A172 (cell line): Measurements from ENCODE around the gene PCDHA6. TPM values are rescaled to one million over a fixed set of nuclear protein-coding genes. Genes with fewer than 3 reads are reported as not detected.
A peak's percentile ranks its signal among the peaks of the same experiment; 100 is the strongest.
"Not testable (repeated sequence)": the region's sequence is repeated elsewhere in the genome, so short reads cannot be mapped to it uniquely, and the experiment has no call there.

Experiments
- DNase-seq: peaks from one replicate; pipeline ENCODE4 v3.0.0-alpha.2; 2015; ENCODE audit warnings: low spot score
- total RNA-seq: library from RNA; depleted of rRNA; stranded (reverse); fragments of >200 nt; shearing (Covaris generic); gene quantifications from 2 replicates; pipeline ENCODE4 v1.2.3, GENCODE V29; 2014

Gene PCDHA6
- total RNA-seq, 1 experiment from 2014 or later: 0.43 TPM

DNA sequence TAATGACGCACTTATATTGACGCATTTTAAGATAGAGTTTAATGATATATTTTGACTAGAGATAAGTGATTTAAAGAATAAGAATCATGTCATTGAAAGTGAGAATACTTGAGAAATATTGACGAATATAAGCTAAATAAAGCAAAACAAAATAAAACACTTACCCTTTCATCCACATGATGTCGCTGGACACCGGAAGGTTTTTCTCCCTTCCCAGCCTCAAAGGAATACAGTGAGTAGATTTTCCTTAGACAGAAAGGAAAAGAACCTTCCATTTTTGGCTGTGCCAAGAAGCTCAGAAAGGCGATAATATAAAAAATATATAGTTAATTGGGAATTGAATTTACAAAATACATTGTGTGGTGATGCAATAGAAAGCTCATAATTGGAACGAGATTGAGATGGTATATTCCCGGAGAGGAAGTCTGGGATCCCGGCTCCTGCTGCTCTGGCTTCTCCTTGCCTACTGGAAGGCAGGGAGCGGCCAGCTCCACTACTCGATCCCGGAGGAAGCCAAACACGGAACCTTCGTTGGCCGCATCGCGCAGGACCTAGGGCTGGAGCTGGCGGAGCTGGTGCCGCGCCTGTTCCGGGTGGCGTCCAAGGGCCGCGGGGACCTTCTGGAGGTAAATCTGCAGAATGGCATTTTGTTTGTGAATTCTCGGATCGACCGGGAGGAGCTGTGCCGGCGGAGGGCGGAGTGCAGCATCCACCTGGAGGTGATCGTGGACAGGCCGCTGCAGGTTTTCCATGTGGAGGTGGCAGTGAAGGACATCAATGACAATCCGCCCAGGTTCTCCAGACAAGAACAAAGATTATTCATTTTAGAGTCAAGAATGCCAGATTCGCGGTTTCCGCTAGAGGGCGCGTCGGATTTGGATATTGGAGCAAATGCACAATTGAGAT is 6.1 kb upstream of the PCDHA6 start, which contains the start of gene PCDHA5:
Gene PCDHA5, plus strand, starts transcription at position 239 of the 906 bp plus-strand sequence.
- DNase-seq: no peak

DNA sequence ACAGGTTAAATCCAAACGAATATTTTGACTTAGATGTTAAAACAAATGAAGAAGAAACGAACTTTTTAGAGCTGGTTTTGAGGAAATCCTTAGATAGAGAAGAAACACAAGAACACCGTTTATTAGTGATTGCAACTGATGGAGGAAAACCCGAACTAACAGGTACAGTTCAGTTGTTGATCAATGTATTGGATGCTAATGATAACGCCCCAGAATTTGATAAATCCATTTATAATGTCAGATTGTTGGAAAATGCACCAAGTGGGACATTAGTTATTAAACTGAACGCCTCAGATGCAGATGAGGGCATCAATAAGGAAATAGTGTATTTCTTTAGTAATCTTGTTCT is 5.5 kb upstream of the PCDHA6 start:
- no peak for DNase-seq

DNA sequence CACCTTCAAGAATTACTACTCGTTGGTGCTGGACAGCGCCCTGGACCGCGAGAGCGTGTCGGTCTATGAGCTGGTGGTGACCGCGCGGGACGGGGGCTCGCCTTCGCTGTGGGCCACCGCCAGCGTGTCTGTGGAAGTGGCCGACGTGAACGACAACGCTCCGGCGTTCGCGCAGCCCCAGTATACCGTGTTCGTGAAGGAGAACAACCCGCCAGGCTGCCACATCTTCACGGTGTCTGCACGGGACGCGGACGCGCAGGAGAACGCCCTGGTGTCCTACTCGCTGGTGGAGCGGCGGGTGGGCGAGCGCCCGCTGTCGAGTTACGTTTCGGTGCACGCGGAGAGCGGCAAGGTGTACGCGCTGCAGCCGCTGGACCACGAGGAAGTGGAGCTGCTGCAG is 4.8 kb upstream of the PCDHA6 start:
- not testable (repeated sequence) for DNase-seq

DNA sequence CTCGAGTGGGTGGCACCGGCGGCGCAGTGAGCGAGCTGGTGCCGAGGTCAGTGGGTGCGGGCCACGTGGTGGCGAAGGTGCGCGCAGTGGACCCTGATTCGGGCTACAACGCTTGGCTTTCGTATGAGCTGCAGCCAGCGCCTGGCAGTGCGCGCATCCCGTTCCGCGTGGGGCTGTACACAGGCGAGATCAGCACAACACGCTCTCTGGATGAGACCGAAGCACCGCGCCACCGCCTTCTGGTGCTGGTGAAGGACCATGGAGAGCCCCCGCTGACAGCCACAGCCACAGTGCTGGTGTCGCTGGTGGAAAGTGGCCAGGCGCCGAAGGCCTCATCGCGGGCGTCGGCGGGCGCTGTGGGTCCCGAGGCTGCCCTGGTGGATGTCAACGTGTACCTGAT is 4.3 kb upstream of the PCDHA6 start:
- DNase-seq: no peak

DNA sequence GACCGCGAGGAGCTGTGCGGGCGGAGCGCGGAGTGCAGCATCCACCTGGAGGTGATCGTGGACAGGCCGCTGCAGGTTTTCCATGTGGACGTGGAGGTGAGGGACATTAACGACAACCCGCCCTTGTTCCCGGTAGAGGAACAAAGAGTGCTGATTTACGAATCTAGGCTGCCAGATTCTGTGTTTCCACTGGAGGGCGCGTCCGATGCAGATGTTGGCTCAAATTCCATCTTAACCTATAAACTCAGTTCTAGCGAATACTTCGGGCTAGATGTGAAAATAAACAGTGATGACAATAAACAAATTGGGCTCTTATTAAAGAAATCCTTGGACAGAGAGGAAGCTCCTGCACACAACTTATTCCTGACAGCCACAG is 590 bp downstream of the PCDHA6 start:
- no peak for DNase-seq

DNA sequence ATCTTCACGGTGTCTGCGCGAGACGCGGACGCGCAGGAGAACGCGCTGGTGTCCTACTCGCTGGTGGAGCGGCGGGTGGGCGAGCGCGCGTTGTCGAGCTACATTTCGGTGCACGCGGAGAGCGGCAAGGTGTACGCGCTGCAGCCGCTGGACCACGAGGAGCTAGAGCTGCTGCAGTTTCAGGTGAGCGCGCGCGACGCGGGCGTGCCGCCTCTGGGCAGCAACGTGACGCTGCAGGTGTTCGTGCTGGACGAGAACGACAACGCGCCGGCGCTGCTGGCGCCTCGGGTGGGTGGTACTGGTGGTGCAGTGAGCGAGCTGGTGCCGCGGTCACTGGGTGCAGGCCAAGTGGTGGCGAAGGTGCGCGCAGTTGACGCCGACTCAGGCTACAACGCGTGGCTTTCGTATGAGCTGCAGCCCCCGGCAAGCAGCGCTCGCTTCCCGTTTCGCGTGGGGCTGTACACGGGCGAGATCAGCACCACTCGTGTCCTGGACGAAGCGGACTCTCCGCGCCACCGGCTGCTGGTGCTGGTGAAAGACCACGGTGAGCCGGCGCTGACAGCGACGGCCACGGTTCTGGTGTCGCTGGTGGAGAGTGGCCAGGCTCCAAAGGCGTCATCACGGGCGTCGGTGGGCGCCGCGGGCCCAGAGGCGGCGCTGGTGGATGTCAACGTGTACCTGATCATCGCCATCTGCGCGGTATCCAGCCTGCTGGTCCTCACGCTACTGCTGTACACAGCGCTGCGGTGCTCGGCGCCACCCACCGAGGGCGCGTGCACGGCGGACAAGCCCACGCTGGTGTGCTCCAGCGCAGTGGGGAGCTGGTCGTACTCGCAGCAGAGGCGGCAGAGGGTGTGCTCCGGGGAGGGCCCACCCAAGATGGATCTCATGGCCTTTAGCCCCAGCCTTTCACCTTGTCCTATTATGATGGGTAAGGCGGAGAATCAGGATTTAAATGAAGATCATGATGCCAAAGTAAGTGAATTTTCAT is 2.0 kb downstream of the PCDHA6 start:
- DNase-seq: not testable (repeated sequence)

DNA sequence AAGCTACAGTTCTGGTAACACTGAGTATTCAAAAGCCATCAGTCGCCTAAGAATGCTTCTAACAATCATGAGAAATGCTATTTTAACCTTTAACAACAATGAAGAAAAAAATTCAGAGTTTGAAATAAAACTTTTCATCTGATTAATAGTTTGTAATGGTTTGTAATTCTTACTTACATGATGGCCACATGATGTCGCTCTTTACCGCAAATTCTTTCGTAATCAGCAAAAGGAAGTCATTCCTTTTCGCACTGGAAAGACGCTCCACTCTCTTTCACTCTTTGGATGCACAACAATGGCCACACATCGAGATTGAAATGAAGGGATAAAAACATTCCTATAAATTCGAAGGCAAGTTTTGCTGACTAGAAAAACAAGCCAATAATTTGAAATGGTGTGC is 6.2 kb downstream of the PCDHA6 start, which contains the start of gene PCDHA7:
Gene PCDHA7, plus strand, starts transcription at position 277 of the 400 bp plus-strand sequence. Its CDS starts 115 bp downstream, at position 392.
- peak; percentile 8 for DNase-seq

DNA sequence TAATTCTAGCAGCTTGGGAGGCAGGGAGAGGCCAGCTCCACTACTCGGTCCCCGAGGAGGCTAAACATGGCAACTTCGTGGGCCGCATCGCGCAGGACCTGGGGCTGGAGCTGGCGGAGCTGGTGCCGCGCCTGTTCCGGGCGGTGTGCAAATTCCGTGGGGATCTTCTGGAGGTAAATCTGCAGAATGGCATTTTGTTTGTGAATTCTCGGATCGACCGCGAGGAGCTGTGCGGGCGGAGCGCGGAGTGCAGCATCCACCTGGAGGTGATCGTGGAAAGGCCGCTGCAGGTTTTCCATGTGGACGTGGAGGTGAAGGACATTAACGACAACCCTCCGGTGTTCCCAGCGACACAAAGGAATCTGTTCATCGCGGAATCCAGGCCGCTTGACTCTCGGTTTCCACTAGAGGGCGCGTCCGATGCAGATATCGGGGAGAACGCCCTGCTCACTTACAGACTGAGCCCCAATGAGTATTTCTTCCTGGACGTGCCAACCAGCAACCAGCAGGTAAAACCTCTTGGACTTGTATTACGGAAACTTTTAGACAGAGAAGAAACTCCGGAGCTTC is 6.8 kb downstream of the PCDHA6 start:
- DNase-seq: not testable (repeated sequence)

DNA sequence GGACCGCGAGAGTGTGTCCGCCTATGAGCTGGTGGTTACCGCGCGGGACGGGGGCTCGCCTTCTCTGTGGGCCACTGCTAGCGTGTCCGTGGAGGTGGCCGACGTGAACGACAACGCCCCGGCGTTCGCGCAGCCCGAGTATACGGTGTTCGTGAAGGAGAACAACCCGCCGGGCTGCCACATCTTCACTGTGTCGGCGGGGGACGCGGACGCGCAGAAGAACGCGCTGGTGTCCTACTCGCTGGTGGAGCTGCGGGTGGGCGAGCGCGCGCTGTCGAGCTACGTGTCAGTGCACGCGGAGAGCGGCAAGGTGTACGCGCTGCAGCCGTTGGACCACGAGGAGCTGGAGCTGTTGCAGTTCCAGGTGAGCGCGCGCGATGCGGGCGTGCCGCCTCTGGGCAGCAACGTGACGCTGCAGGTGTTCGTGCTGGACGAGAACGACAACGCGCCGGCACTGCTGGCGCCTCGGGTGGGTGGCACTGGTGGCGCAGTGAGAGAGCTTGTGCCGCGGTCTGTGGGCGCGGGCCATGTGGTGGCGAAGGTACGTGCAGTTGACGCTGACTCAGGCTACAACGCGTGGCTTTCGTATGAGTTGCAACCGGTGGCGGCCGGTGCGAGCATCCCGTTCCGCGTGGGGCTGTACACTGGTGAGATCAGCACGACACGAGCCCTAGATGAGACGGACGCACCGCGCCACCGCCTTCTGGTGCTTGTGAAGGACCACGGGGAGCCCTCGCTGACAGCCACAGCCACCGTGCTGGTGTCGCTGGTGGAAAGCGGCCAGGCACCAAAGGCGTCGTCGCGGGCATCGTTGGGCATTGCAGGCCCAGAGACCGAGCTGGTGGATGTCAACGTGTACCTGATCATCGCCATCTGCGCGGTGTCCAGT is 8.1 kb downstream of the PCDHA6 start:
- DNase-seq: no peak

DNA sequence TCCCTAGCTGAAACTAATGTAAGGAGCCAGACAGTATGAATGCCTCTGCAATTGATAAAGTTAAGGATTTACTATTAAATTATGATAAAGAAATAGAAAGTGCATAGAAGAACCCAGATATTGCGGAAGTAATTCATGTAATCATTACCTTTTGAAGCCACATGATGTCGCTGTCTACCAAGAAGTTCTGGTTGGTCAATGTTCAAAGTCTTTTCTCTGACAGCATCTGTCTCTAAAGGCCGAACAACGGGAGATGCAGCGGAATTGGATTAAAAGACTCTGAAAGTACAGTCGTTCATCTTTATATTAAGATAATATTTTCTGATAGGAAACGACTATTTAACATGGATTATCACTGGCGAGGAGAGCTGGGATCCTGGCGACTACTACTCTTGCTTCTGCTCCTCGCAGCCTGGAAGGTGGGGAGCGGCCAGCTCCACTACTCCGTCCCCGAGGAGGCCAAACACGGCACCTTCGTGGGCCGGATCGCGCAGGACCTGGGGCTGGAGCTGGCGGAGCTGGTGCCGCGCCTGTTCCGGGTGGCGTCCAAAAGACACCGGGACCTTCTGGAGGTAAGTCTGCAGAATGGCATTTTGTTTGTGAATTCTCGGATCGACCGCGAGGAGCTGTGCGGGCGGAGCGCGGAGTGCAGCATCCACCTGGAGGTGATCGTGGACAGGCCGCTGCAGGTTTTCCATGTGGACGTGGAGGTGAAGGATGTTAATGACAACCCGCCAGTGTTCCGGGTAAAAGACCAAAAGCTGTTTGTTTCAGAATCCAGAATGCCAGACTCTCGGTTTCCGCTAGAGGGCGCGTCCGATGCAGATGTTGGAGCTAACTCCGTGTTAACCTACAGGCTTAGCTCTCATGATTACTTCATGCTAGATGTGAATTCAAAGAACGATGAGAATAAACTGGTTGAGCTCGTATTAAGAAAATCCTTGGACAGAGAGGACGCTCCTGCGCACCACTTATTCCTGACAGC is 13.5 kb downstream of the PCDHA6 start, which contains the start of gene PCDHA8:
Gene PCDHA8, plus strand, starts transcription at position 210 of the 985 bp plus-strand sequence. Its CDS starts 135 bp downstream, at position 345.
- peak; percentile 37 for DNase-seq

DNA sequence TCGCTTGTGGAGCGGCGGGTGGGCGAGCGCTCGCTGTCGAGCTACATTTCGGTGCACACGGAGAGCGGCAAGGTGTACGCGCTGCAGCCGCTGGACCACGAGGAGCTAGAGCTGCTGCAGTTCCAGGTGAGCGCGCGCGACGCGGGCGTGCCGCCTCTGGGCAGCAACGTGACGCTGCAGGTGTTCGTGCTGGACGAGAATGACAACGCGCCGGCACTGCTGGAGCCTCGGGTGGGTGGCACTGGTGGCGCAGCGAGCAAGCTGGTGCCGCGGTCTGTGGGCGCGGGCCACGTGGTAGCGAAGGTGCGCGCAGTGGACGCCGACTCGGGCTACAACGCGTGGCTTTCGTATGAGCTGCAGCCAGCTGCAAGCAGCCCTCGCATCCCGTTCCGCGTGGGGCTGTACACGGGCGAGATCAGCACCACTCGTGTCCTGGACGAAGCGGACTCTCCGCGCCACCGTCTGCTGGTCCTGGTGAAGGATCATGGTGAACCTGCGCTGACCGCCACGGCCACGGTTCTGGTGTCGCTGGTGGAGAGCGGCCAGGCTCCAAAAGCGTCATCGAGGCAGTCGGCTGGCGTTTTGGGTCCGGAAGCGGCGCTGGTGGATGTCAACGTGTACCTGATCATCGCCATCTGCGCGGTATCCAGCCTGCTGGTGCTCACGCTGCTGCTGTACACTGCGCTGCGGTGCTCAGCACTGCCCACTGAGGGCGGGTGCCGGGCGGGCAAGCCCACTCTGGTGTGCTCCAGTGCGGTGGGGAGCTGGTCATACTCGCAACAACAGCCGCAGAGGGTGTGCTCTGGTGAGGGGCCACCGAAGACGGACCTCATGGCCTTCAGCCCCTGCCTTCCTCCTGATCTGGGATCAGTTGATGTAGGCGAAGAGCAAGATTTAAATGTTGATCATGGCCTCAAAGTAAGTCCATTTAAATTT is 15.3 kb downstream of the PCDHA6 start:
- DNase-seq: no peak

DNA sequence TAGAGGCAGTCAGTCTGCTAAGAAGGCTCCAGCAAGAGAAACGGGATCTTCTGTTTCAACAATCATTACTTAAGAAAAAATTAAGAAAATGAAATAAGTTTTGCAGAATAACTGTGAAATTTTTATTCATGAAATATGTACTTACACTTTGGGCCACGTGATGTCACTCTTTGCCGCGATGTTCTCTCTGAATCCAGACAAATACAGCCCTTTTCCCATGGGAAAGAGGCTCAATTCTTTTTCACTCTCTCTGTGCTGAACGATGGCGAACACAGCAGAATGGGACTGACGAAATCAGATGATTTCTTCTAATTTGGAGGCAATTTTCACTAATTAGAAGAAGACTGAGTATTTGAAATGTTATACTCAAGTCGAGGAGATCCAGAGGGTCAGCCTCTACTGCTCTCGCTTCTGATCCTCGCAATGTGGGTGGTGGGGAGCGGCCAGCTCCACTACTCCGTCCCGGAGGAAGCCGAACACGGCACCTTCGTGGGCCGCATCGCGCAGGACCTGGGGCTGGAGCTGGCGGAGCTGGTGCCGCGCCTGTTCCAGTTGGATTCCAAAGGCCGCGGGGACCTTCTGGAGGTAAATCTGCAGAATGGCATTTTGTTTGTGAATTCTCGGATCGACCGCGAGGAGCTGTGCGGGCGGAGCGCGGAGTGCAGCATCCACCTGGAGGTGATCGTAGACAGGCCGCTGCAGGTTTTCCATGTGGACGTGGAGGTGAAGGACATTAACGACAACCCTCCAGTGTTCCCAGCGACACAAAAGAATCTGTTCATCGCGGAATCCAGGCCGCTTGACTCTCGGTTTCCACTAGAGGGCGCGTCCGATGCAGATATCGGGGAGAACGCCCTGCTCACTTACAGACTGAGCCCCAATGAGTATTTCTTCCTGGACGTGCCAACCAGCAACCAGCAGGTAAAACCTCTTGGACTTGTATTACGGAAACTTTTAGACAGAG is 20.7 kb downstream of the PCDHA6 start, which contains the start of gene PCDHA9:
Gene PCDHA9, plus strand, starts transcription at position 244 of the 964 bp plus-strand sequence. Its CDS starts 114 bp downstream, at position 358.
- not testable (repeated sequence) for DNase-seq

DNA sequence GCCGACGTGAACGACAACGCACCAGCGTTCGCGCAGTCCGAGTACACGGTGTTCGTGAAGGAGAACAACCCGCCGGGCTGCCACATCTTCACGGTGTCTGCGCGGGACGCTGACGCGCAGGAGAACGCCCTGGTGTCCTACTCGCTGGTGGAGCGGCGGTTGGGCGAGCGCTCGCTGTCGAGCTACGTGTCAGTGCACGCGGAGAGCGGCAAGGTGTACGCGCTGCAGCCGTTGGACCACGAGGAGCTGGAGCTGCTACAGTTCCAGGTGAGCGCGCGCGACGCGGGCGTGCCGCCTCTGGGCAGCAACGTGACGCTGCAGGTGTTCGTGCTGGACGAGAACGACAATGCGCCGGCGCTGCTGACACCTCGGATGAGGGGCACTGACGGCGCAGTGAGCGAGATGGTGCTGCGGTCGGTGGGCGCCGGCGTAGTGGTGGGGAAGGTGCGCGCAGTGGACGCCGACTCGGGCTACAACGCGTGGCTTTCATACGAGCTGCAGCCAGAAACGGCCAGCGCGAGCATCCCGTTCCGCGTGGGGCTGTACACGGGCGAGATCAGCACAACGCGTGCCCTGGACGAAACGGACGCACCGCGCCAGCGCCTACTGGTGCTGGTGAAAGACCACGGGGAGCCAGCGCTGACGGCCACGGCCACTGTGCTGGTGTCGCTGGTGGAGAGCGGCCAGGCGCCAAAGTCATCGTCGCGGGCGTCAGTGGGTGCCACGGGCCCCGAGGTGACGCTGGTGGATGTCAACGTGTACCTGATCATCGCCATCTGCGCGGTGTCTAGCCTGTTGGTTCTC is 22.3 kb downstream of the PCDHA6 start:
- not testable (repeated sequence) for DNase-seq

DNA sequence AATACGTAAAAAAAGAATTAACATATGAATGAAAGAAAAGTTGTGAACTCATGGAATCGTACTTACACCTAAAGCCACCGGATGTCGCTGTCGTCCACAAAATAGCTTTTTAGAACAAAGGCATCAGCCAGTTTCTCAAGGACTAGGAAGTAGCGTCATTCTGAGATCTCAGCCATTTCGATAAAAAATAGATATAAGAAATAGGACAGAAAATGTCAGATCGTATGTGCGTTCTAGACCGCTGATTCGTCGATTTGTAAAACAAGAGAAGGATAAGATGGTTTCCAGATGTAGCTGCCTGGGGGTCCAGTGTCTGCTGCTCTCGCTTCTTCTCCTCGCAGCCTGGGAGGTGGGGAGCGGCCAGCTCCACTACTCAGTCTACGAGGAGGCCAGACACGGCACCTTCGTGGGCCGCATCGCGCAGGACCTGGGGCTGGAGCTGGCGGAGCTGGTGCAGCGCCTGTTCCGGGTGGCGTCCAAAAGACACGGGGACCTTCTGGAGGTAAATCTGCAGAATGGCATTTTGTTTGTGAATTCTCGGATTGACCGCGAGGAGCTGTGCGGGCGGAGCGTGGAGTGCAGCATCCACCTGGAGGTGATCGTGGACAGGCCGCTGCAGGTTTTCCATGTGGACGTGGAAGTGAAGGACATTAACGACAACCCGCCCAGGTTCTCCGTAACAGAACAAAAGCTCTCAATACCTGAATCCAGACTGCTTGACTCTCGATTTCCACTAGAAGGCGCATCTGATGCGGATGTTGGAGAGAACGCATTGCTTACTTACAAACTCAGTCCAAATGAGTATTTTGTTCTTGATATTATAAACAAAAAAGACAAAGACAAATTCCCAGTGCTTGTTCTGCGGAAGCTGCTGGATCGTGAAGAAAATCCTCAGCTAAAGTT is 28.3 kb downstream of the PCDHA6 start, which contains the start of gene PCDHA10:
Gene PCDHA10, plus strand, starts transcription at position 126 of the 903 bp plus-strand sequence. Its CDS starts 152 bp downstream, at position 278.
- DNase-seq: no peak
